Measurements from ENCODE around the gene GRM2. TPM values are rescaled to one million over a fixed set of nuclear protein-coding genes. Genes with fewer than 3 reads are reported as not detected.
"Not testable (repeated sequence)": the region's sequence is repeated elsewhere in the genome, so short reads cannot be mapped to it uniquely, and the experiment has no call there.

Gene GRM2
- total RNA-seq, 2 donors from 2014 or later: 0.16 to 0.54 TPM

- no peak for DNase-seq (ENCODE audit: low spot score in 2 of 2)
- Mint-ChIP-seq H3K27ac (peak overlapping the region; percentile 0 to 4), H3K9me3 (peaks cover 0 to 5% of the 10 kb centered on the region in 2 donors), H3K36me3 (no peaks in the 10 kb centered on the region)
- ATAC-seq: peak; percentile 68 to 84
Observed at GRCh38 chr3:51729042-51729633, 22.3 kb downstream of the GRM2 start.

DNA sequence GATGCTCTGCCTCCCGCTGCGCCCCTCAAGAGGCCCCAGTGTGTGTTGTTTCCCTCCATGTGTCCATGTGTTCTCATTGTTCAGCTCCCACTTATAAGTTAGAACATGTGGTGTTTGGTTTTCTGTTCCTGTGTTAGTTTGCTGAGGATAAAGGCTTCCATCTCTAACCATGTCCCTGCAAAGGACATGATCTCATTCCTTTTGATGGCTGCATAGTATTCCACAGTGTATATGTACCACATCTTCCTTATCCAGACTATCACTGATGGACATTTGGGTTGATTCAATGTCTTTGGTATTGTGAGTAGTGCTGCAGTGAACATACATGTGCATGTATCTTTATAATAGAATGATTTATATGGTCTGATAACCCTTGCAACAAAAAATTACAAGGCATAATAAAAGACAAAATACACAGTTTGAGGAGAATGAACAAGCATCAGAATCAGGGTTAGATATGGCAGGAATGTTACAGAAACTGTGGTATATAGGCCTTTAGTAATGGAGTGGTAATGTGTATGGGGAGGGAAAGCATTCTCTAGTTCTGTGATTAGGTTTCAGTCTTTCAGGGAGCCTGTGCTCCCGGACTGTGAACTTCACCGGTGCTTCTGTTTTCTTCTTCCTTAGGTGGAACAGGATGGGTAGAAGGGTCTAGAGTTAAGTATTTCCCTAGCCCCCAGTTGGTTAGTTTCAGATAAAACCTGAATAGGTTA lies 27.1 kb downstream of the GRM2 start:
- peak overlapping the region in 1 of 2 donors; percentile 20 for H3K27ac Mint-ChIP-seq
- no peak for DNase-seq (ENCODE audit: low spot score in 2 of 2)
- peaks cover 0 to 5% of the 10 kb centered on the region in 2 donors for H3K9me3 Mint-ChIP-seq
- ATAC-seq: peak in 1 of 2 donors; percentile 27
- no peaks in the 10 kb centered on the region for H3K36me3 Mint-ChIP-seq

DNA sequence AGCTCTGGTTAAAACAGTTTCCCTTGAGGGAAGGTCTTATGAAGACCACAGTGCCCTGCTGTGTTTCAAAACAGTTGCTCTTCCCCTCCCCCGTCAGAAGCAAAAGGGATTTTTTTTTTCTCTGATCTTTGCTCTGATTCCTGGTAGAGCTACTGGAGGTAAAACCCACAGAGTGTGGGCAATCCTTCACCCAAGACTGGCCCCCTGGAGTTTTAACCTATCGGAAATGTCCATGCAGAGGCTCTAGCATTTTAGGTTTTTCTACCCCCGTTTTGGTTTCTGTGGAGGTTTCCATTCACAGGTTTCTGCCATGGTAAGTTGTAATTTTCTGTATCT lies 27.7 kb downstream of the GRM2 start:
- H3K36me3 Mint-ChIP-seq: no peaks in the 10 kb centered on the region
- peak; percentile 76 to 82 for ATAC-seq
- peak in 1 of 2 donors; percentile 20 for DNase-seq (ENCODE audit: low spot score in 2 of 2)
- peaks cover 0 to 5% of the 10 kb centered on the region in 2 donors for H3K9me3 Mint-ChIP-seq
- H3K27ac Mint-ChIP-seq: peak overlapping the region in 1 of 2 donors; percentile 20

DNA sequence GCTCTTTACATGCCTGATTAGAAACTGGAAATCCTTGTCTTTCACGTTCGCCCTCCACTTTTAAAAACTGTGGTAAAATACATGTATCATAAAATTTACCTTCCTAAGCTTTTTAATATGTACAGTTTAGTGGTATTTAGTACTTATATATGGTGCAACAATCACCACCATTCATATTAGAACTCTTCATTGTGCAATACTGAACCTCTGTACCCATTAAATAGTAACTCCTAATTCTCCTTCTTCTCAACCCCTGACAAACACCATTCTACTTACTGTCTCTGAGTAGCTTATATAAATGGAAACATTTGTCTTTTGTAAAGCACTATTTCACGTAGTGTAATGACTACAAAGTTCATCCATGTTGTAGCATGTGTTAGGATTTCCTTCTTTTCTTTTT lies 28.2 kb downstream of the GRM2 start:
- ATAC-seq (peak in 1 of 2 donors; percentile 35), DNase-seq (ENCODE audit: low spot score in 2 of 2) (no peak)
- Mint-ChIP-seq H3K27ac (peak overlapping the region; percentile 20 to 53), H3K36me3 (no peaks in the 10 kb centered on the region), H3K9me3 (peaks cover 0 to 5% of the 10 kb centered on the region in 2 donors)

DNA sequence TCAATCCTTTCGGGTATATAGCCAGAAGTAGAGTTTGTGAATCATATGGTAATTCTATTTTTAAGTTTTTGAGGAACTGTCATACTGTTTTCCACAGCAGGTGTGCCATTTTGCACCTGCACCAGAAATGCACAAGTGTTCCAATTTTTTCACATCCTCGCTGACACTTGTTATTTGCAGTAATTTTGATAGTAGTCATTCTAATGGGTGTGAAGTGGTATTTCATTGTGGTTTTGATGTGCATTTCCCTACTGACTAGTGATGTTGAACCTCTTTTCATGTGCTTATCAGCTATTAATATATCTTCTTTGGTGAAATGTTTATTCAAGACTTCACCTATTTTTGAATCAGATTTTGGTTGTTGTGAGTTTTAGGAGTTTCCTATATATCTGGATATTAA lies 29.1 kb downstream of the GRM2 start:
- ATAC-seq (peak in 1 of 2 donors; percentile 59), DNase-seq (ENCODE audit: low spot score in 2 of 2) (no peak)
- H3K27ac Mint-ChIP-seq: no peak overlapping the region
- H3K36me3 Mint-ChIP-seq: no peaks in the 10 kb centered on the region
- peaks cover 0 to 5% of the 10 kb centered on the region in 2 donors for H3K9me3 Mint-ChIP-seq

DNA sequence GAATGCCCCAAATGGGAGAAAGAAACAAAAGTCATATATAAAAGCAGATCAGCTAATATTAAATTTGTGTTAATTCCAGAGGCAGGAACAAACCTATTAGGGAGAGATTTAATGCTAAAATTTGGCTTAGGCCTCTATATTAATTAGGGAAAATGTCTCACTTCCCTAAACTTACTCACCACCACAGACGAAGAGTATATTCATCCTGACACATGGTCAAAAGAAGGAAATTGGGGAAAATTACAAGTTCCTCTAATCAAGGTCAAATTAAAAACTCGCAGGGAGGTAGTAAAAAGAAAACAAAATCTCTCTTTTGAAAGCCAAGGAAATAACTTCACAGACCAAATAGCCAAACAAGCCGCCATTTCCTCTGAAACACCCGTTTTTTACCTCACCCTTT lies 32.2 kb downstream of the GRM2 start:
- no peak overlapping the region for H3K27ac Mint-ChIP-seq
- H3K9me3 Mint-ChIP-seq: peaks cover 0 to under 1% of the 10 kb centered on the region in 2 donors
- no peak for ATAC-seq
- H3K36me3 Mint-ChIP-seq: no peaks in the 10 kb centered on the region
- DNase-seq (ENCODE audit: low spot score in 2 of 2): no peak

DNA sequence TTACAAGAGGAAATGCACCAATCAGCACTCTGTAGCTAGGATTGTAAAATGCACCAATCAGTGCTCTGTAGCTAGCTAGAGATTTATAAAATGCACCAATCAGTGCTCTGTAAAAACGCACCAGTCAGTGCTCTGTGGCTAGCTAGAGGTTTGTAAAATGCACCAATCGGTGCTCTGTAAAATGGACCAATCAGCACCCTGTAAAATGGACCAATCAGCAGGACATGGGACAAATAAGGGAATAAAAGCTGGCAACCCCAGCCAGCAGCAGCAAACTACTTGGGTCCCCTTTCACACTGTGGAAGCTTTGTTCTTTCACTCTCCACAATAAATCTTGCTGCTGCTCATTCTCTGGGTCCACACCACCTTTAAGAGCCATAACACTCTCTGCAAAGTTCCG lies 35.5 kb downstream of the GRM2 start:
- not testable (repeated sequence) for DNase-seq (ENCODE audit: low spot score in 2 of 2); ATAC-seq; H3K36me3 Mint-ChIP-seq; H3K9me3 Mint-ChIP-seq; H3K27ac Mint-ChIP-seq

GRCh38 chr3:51742978-51743377 lies 36.1 kb downstream of the GRM2 start:
- H3K36me3 Mint-ChIP-seq; H3K27ac Mint-ChIP-seq; DNase-seq (ENCODE audit: low spot score in 2 of 2); H3K9me3 Mint-ChIP-seq; ATAC-seq: not testable (repeated sequence)

- DNase-seq (ENCODE audit: low spot score in 2 of 2) (no peak), ATAC-seq (peak; percentile 58 to 94)
- H3K36me3 Mint-ChIP-seq: peaks cover 0 to 5% of the 10 kb centered on the region in 2 donors
- H3K27ac Mint-ChIP-seq: no peak overlapping the region
- H3K9me3 Mint-ChIP-seq: peaks cover 0 to 4% of the 10 kb centered on the region in 2 donors
Observed at GRCh38 chr3:51747840-51748239, 41.0 kb downstream of the GRM2 start.

DNA sequence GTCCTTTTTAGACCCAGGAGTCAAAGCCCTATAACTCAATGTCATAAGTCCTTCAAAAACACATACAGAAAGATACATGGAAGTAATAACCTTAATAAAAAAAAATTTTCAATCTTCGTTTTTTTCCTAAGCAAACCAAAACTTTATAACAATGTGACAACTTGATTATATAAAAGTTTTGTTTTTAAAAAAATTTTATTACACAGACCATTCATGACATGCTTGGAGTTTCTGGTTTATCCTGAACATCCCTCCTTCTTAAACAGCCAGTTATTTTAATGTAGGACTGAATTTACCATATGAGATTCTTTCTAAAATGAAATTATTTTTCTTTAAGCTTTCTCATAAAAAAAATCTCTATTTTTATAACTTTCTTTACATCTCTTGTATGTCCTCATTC lies 41.5 kb downstream of the GRM2 start:
- ATAC-seq: no peak
- Mint-ChIP-seq H3K27ac (no peak overlapping the region), H3K9me3 (peaks cover 0 to 4% of the 10 kb centered on the region in 2 donors), H3K36me3 (peaks cover 0 to 5% of the 10 kb centered on the region in 2 donors)
- DNase-seq (ENCODE audit: low spot score in 2 of 2): no peak

- ATAC-seq (no peak), DNase-seq (ENCODE audit: low spot score in 2 of 2) (no peak)
- H3K27ac Mint-ChIP-seq: no peak overlapping the region
- H3K36me3 Mint-ChIP-seq: peaks cover 11 to 12% of the 10 kb centered on the region in 2 donors
- peaks cover 7 to 10% of the 10 kb centered on the region in 2 donors for H3K9me3 Mint-ChIP-seq
Observed at GRCh38 chr3:51750878-51751277, 44.0 kb downstream of the GRM2 start.

- H3K27ac Mint-ChIP-seq: no peak overlapping the region
- no peak for DNase-seq (ENCODE audit: low spot score in 2 of 2)
Observed at GRCh38 chr3:51751287-51751686, 44.4 kb downstream of the GRM2 start.

DNA sequence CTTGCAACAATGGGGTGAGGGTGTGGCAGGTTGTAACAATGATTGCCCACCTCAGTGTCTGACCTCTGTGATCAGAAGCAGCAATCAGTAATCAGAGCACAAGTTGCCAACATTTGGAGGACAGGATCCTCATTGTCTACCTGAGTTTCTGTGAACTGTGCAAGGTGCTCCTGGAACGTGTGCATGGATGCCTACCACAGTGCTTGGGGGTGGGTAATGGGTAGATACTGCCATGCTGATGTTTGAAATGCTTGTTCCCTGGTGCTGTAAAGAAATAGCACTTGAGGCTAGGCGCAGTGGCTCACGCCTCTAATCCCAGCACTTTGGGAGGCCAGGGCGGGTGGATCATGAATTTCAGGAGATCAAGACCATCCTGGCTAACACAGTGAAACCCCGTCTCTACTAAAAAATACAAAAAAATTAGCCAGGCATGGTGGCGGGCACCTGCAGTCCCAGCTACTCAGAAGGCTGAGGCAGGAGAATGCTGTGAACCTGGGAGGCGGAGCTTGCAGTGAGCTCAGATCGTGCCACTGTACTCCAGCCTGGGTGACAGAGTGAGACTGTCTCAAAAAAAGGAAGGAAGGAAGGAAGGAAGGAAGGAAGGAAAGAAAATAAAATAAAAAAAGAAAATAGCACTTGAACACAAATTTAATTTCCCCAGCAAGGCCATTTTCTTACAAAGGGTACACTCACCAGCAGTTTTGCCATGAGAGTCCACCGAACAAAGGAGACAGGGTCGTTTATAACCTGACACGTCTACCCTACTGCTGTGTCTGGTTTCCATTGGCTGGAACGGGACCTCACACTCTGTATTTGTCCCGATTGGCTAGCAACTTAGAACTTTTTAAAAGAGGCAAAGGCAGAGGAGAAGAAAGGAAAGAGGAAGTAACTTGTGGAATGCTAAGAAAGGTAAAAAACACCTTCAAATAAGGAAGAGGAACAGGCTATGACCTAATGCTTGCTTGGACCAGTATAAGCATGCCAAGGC lies 47.2 kb downstream of the GRM2 start:
- not testable (repeated sequence) for H3K27ac Mint-ChIP-seq; ATAC-seq; DNase-seq (ENCODE audit: low spot score in 2 of 2)
- Mint-ChIP-seq H3K36me3 (peaks cover 14 to 18% of the 10 kb centered on the region in 2 donors), H3K9me3 (peaks cover 15 to 16% of the 10 kb centered on the region in 2 donors)

More at GRCh38 chr3:51751287-51751686, 44.4 kb downstream of the GRM2 start:
- Mint-ChIP-seq H3K36me3 (peaks cover 16% of the 10 kb centered on the region in 2 donors), H3K9me3 (peaks cover 11 to 13% of the 10 kb centered on the region in 2 donors)
- ATAC-seq: peak; percentile 68 to 70

- ATAC-seq: no peak
- H3K36me3 Mint-ChIP-seq: peaks cover 33 to 41% of the 10 kb centered on the region in 2 donors
- H3K9me3 Mint-ChIP-seq: peaks cover 29 to 32% of the 10 kb centered on the region in 2 donors
- DNase-seq (ENCODE audit: low spot score in 2 of 2): no peak
- no peak overlapping the region for H3K27ac Mint-ChIP-seq
Observed at GRCh38 chr3:51759203-51759602, 52.3 kb downstream of the GRM2 start.

All from activated naive CD4-positive, alpha-beta T cell treated with anti-CD3 and anti-CD28 coated beads, Interleukin-2, amount 50 U/mL, for 72 hours (primary cell).